GM12878 (cell line): ENCODE data around the gene NSFL1C.

ENCODE experiments used
- ATF3 ChIP-seq: IDR thresholded peaks from 2 replicates; pipeline ENCODE4 v1.6.1; 2011; ENCODE audit warnings: low read depth, mild to moderate bottlenecking, low read length, moderate library complexity, borderline replicate concordance; ENCODE audit errors: extremely low read depth
- BRCA1 ChIP-seq: IDR thresholded peaks from 2 replicates; pipeline ENCODE4 v1.6.1; 2011; ENCODE audit warnings: low read depth, low read length, improper control_type of control experiment
- CTCF ChIP-seq, 3 experiments: IDR thresholded peaks in 2 of 3; conservative IDR thresholded peaks in 1 of 3; 2 replicates each; pipeline ENCODE4 v1.5.1; 2011; ENCODE audit warnings: low read depth in 3 of 3, low read length in 3 of 3, mild to moderate bottlenecking in 3 of 3, control low read depth in 2 of 3, moderate library complexity in 2 of 3, inconsistent platforms in 1 of 3, mixed read lengths in 1 of 3; ENCODE audit not compliant: control insufficient read depth in 2 of 3, insufficient read depth in 1 of 3; ENCODE audit errors: extremely low read depth in 1 of 3
- EP300 ChIP-seq, 2 experiments: fragments of 150-350 bp in 1 of 2; IDR thresholded peaks; 2 replicates each; pipeline ENCODE4 v1.6.1; 2011 to 2012; ENCODE audit warnings: low read depth in 2 of 2, low read length in 2 of 2, borderline replicate concordance in 1 of 2, improper control_type of control experiment in 1 of 2, inconsistent platforms in 1 of 2; ENCODE audit not compliant: control insufficient read depth in 1 of 2
- GABPA ChIP-seq: IDR thresholded peaks from 2 replicates; pipeline ENCODE4 v1.6.1; 2014; ENCODE audit warnings: antibody characterized with exemption, low read depth, mild to moderate bottlenecking, inconsistent platforms
- MAX ChIP-seq: IDR thresholded peaks from 2 replicates; pipeline ENCODE4 v1.6.1; 2012; ENCODE audit warnings: low read depth, low read length, improper control_type of control experiment
- PML ChIP-seq: IDR thresholded peaks from 2 replicates; pipeline ENCODE4 v1.6.1; 2012; ENCODE audit warnings: low read length, inconsistent platforms
- POLR2AphosphoS5 ChIP-seq: IDR thresholded peaks from 2 replicates; pipeline ENCODE4 v1.6.1; 2011; ENCODE audit warnings: mild to moderate bottlenecking, low read length, inconsistent platforms
- ZBTB33 ChIP-seq: fragments of 450-650 bp; IDR thresholded peaks from 2 replicates; pipeline ENCODE4 v1.6.1; 2017; ENCODE audit warnings: mild to moderate bottlenecking

- TF ChIP-seq ATF3, result no peak
- no peak for TF ChIP-seq MAX
- no peak for TF ChIP-seq BRCA1
- no peak for TF ChIP-seq ZBTB33
- TF ChIP-seq GABPA, result no peak
- TF ChIP-seq POLR2AphosphoS5, result no peak
- no peak for TF ChIP-seq PML
- no peak for TF ChIP-seq CTCF (IDR thresholded peaks at IDR 0.05 in 2 of 3, conservative IDR thresholded peaks at IDR 0.05 in 1 of 3; ENCODE audit: control insufficient read depth in 2 of 3, extremely low read depth in 1 of 3, insufficient read depth in 1 of 3, low read depth in 3 of 3, low read length in 3 of 3)
- TF ChIP-seq EP300 (IDR thresholded peaks at IDR 0.05; ENCODE audit: borderline replicate concordance in 1 of 2, control insufficient read depth in 1 of 2, low read depth in 2 of 2, low read length in 2 of 2), result no peak
Measured at GRCh38 chr20:1436263-1436662, 30.4 kb downstream of the NSFL1C start.
